GM19099 (cell line): ENCODE measurements around the gene LSR.

Source experiments
- POLR2A ChIP-seq: IDR thresholded peaks from 3 replicates; pipeline ENCODE4 v1.6.1; 2011; ENCODE audit warnings: low read depth; ENCODE audit not compliant: insufficient read length; ENCODE audit errors: extremely low read depth

Gene LSR

GRCh38 chr19:35279985-35280821, 31.4 kb downstream of the LSR start:
- TF ChIP-seq POLR2A, result no peak

DNA sequence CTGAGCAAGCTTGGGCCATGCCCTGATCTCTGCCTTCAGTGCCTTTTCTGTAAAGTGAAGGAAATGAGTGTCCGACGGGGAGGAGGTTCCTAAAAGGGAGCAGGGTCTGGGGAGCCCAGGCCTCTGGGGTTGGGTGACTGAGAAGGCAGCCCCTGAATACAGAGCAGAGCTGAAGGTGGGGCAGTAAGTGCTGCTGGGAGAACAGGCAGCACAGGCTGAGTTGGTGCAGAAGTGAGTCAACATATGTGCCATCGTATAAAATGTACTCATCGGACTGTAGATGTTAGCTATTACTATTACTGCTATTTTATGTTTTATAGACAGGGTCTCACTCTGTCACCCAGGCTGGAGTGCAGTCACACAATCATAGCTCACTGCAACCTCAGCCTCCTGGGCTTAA, 32.5 kb downstream of the LSR start:
- TF ChIP-seq POLR2A, result no peak

DNA sequence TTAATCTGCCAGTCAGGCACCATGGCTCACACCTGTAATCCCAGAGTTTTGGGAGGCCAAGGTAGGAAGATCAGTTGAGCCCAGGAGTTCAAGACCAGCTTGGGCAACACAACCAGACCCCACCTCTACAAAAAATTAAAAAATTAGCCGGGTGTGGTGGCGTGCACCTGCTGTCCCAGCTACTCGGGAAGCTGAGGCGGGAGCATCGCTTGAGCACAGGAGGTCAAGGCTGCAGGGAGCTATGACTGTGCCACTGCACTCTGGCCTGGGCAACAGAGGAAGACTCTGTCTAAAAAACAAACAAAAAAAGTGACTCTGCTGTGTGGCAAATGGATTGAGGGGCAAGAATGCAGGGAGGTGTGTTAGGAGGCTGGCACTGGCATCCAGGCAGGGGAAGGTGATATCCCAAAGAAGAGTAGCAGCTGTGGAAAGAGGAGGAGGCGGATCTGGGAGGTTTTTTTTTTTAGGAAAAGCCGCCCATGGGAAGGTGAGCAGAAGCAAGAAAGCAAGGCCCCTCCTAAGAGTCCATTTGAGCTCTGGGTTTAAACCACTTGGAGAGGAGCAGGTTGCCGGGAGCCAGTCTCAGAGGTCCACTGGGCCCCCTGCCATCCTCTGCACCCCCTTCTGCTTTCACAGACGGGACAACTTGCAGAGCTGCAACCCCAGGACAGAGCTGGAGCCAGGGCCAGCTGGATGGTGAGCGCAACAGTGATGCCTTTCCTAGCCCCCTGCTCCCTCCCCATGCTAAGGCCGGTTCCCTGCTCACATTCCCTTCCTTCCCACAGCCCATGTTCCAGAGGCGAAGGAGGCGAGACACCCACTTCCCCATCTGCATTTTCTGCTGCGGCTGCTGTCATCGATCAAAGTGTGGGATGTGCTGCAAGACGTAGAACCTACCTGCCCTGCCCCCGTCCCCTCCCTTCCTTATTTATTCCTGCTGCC, 35.6 kb downstream of the LSR start:
- TF ChIP-seq POLR2A, result no peak

GRCh38 chr19:35285095-35285449, 36.3 kb downstream of the LSR start:
- no peak for TF ChIP-seq POLR2A

DNA sequence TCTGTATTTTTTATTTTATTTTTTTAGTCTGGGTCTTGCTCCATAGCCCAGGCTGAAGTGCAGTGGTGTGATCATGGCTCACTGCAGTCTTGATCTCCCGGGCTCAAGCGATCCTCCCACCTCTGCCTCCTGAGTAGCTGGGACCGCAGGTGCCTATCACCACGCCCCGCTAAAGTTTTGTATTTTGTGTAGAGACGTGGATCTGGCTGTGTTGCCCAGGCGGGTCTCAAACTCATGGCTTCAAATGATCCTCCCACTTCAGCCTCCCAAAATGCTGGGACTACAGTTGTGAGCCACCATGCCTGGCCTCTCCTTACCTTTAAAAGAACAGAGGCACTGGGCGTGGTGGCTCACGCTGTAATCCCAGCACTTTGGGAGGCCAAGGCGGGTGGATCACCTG, 38.9 kb downstream of the LSR start:
- TF ChIP-seq POLR2A, result no peak

GRCh38 chr19:35288331-35288730, 39.5 kb downstream of the LSR start:
- TF ChIP-seq POLR2A, result no peak

- TF ChIP-seq POLR2A, result no peak
Observed at GRCh38 chr19:35288906-35289305, 40.1 kb downstream of the LSR start.

DNA sequence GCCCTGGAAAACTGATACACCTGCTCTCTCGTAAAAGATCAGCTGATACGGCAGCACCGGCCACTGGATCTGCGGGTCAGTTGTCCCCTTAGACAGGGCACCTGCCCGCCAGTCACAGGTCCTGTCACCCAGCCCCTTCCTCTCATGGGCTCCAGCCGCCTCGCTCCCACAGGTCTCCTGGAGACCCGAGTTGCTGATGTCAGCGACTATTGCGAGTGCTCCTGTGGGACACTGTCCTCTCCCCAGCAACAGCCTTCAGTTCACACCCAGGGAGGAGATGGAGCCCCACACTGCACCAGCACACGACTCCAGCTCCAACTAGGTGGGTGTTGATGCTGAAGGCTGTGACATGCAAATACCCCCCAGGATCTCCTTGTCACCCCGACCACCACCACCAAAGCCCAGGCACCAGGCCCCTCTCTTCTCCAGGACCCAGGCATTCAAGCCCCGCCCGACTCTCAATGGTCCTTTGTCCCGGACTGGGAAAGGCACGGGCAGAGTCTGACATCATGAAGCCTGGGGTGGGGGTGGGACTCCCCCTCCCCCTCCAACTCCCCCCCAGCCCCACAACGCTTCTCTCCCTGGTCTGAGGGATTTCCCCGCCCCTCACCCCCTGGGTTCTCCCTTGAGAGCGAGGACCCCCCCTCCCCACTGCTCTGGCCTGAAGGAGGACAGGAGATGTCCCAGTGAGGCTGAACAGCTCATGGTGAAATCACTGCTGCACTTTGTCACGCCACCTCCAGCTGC, 41.8 kb downstream of the LSR start:
- TF ChIP-seq POLR2A, result no peak

DNA sequence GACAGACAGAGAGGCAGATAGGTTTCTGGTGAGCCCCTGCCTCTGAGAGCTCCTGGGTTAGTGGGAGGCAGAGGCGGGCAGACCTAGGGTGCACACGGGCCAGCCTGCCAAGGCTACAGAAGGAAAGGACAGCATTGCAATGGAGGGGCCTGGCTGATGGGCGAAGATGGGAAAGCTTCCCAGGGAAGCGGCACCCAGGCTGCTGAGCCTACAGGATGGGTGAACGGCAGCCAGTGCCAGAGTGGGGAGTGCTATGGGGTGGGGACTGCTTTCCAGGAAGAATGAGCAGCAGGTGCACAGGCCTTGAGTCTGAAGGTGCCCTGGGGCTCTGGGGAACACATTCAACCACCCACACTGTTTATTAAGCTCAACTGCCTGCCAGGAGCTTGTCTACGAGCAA, 42.5 kb downstream of the LSR start:
- no peak for TF ChIP-seq POLR2A

DNA sequence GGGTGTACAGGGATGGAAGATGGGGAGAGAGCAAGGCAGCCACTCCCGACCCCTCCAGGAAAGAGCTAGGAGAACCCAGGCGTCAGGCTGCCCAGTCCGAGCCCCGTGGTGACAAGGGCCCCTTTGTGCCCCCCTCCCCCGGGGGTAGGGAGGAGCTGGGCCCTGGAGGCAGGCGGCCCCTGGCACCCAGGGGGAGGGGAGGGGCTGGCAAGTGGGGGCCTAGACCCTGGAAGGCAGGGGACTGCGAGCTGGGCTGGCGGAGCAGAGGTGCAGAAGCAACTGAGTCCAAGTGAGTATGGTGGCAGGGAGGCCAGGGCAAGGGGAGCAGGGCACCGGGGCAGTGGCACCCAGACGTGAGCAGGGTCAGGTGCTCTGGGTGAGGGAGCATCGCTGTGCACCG, 43.1 kb downstream of the LSR start, which contains the start of gene MAG:
Gene MAG (plus strand): TSS at position 246 of the 400 bp plus-strand sequence. CDS start 3,248 bp downstream, outside the sequence.
- no peak for TF ChIP-seq POLR2A

GRCh38 chr19:35292421-35293362, 43.9 kb downstream of the LSR start:
- no peak for TF ChIP-seq POLR2A

DNA sequence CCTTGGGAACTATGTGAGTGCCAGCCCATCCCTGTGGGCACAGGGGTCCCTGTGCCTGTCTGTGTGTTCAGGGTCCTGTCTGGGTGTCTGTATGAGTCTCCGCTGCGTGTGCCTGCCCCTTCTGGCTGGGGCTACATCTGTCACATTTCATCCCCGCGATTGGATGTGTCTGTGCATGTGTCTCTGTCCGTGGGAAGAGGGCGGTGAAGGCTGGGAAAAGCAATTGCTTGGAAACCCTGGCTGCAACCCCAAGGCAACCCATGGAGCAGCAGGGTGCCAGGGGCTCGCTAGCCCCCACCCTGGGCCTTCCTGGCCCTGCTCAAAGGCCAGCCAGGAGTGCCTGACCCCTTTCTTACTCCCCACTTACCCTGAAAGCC, 44.5 kb downstream of the LSR start:
- no peak for TF ChIP-seq POLR2A

DNA sequence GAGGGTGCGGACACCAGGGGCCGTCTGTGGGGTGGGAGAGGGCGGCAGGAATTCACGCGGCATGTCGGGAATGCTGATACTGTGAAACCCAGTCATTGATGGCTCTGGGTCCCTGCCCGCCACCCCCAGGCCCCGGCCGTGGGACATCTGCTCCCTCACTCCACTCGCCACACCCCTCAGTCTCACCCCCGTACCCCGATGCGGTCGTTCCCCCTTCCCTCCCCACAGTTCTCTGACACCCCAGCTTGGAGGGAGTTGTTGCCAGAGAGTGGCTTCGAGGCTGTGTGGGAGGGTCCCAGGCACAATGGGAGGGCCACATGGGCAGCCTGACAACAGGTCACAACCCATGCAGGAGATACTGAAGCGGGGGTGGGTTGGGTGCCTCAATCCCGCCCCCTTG, 45.0 kb downstream of the LSR start:
- no peak for TF ChIP-seq POLR2A

- no peak for TF ChIP-seq POLR2A
Observed at GRCh38 chr19:35294328-35294727, 45.5 kb downstream of the LSR start.
